Spleen (tissue), 11 donors: ENCODE data around the gene PPP1R1B. TPM values are rescaled to one million over a fixed set of nuclear protein-coding genes. Genes with fewer than 3 reads are reported as not detected.
A peak's percentile ranks its signal among the peaks of the same experiment; 100 is the strongest.

Experiments
- DNase-seq: peaks from one replicate; pipeline ENCODE4 v3.0.0-alpha.2; 2020
- H3K27ac ChIP-seq, 8 donors: fragments of 200-600 bp; sonication (generic) in 7 of 8; 1 replicate in 4 of 8; 2 replicates in 4 of 8; pipeline versions ENCODE4 v1.5.0 to v1.8.0; 2016 to 2021; ENCODE audit warnings: inconsistent platforms in 4 of 8, mild to moderate bottlenecking in 4 of 8, moderate library complexity in 1 of 8
- H3K27me3 ChIP-seq, 7 donors: fragments of 200-600 bp; sonication (generic) in 6 of 7; replicated peaks in 1 of 7; 1 replicate in 4 of 7; 2 replicates in 3 of 7; pipeline versions ENCODE4 v1.5.0 to v1.8.0; 2016 to 2021; ENCODE audit warnings: inconsistent platforms in 3 of 7, mild to moderate bottlenecking in 1 of 7
- H3K36me3 ChIP-seq, 6 donors: fragments of 200-600 bp; sonication (generic) in 5 of 6; 1 replicate in 4 of 6; 2 replicates in 2 of 6; pipeline versions ENCODE4 v1.5.0 to v1.8.0; 2016 to 2021; ENCODE audit warnings: inconsistent platforms in 2 of 6
- H3K4me1 ChIP-seq, 6 donors: fragments of 200-600 bp; sonication (generic) in 5 of 6; 1 replicate in 3 of 6; 2 replicates in 3 of 6; pipeline versions ENCODE4 v1.5.0 to v1.8.0; 2016 to 2021; ENCODE audit warnings: inconsistent platforms in 3 of 6
- H3K4me3 ChIP-seq, 8 donors: fragments of 200-600 bp; sonication (generic) in 7 of 8; 1 replicate in 4 of 8; 2 replicates in 4 of 8; pipeline versions ENCODE4 v1.5.0 to v1.8.0; 2016 to 2021; ENCODE audit warnings: inconsistent platforms in 4 of 8, mild to moderate bottlenecking in 4 of 8, moderate library complexity in 2 of 8
- H3K9me3 ChIP-seq, 8 donors: fragments of 200-600 bp; sonication (generic) in 7 of 8; 1 replicate in 4 of 8; 2 replicates in 4 of 8; pipeline versions ENCODE4 v1.5.0 to v1.8.0; 2016 to 2021; ENCODE audit warnings: inconsistent platforms in 4 of 8
- POLR2A ChIP-seq, 3 donors: fragments of 450-650 bp; IDR thresholded peaks; one replicate each; pipeline ENCODE4 v1.5.1; 2017; ENCODE audit warnings: antibody characterized with exemption in 3 of 3, mild to moderate bottlenecking in 1 of 3
- POLR2AphosphoS5 ChIP-seq, 3 donors: sonication (generic); formaldehyde crosslinking; IDR thresholded peaks; one replicate each; pipeline ENCODE4 v1.5.1; 2017; ENCODE audit warnings: antibody characterized with exemption in 3 of 3
- WGBS, 5 donors: extraction: QIAGEN DNeasy Blood & Tissue Kit in 3 of 5; methylation state at CpG; one replicate each; pipeline versions ENCODE4 v1.1.5 to v1.1.7; 2013 to 2018; 5-methylcytosine and 5-hydroxymethylcytosine counted together
- intact Hi-C: fragments of 100-400 bp; cut with DNase I; formaldehyde crosslinking; loops from one replicate; pipeline ENCODE4 v1.15.0; 2023; ENCODE audit warnings: low total_unique reads
- polyA plus RNA-seq, 3 donors: library from polyadenylated mRNA; stranded (reverse); fragments of 200-250 nt; gene quantifications; one replicate each; pipeline ENCODE4 v1.2.1, GENCODE V29; 2013
- total RNA-seq, 7 donors: library from RNA; depleted of rRNA in 3 of 7; stranded (reverse); fragments of >200 nt in 3 of 7; fragmentation: NEBNext Ultra II Directional in 4 of 7; extraction: Animal tissue kit (Norgen Biotek cat#: 25700) in 4 of 7; gene quantifications; one replicate each; pipeline versions ENCODE4 v1.1.0 to v1.2.1, GENCODE V29; 2016 to 2021
- TF ChIP-seq, protein P1 (sequence below), 11 experiments: fragments of 200-600 bp in 7 of 11; fragments of 450-650 bp in 4 of 11; sonication (generic) in 4 of 11; IDR thresholded peaks in 8 of 11; conservative IDR thresholded peaks in 3 of 11; 1 replicate in 7 of 11; 2 replicates in 4 of 11; pipeline versions ENCODE4 v1.4.0 to v1.8.0; 2016 to 2021; ENCODE audit warnings: antibody characterized with exemption in 11 of 11, inconsistent platforms in 4 of 11, mild to moderate bottlenecking in 1 of 11
- donor health status: healthy with polysubstance abuse.
- donor health status: DM: no; HTN: no; CAD: no; lungs with moderate emphysema.
- donor health status: DM: no; HTN: no; CAD: no.
- donor health status: Bipolar disorder and iron deficiency.
- donor health status: healthy.
- donor health status: DM: no; HTN: no; CAD: no.
- donor health status: DM: yes; HTN: yes; CAD: no.

PPP1R1B gene
- total and polyA plus RNA-seq, 10 donors: 0.06 to 0.26 TPM; not detected in 8

DNA sequence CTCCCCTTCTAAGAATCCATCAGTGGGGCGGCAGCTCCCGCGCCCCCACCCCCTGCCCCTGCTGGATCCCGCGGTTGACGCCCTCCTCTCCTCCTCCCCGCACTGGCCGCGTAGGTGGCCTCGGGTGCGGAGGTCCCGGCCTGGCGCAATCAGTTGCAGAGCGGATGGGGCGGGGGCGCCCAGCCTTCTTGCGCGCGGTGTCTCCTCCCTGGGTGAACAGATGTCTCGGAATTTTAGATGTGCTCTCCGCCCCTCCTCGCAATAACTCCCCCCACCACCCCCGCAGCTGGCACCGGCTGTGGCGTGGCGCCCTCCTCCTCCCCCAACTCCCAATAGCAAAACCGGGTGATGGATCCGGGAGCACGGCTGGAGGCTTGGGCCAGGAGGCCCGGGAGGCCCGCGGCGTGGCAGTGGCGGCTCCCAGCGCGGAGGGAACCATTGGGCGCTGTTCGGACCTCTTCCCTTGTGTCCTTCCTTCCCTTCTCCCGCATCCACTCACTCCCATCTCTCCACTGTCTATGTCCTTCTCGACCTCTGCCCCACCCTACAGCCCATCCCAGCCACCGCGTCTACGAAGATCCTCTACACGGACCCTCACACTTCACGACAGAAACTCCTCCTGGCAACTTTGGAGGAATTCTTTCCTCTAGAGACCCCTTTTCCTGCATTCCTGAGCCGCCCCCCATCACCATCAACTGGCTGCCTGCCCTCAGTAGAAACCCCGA, 30.0 kb upstream of the PPP1R1B start:
- no peak overlapping the region for H3K27ac ChIP-seq
- peaks cover 20 to 99% (median 85%) of the 10 kb centered on the region in 7 donors for H3K27me3 ChIP-seq
- no peaks in the 10 kb centered on the region for H3K9me3 ChIP-seq
- 4 to 9% (median 7%) methylated on average over 34 to 47 of the region's 47 CpGs for WGBS, 5 donors
- peaks cover 8 to 41% (median 28%) of the 10 kb centered on the region in 6 donors for H3K4me1 ChIP-seq
- DNase-seq: no peak
- H3K36me3 ChIP-seq: no peaks in the 10 kb centered on the region
- TF ChIP-seq POLR2A (IDR thresholded peaks at IDR 0.05) (no peak), POLR2AphosphoS5 (IDR thresholded peaks at IDR 0.05) (no peak)
- TF ChIP-seq, protein P1, sequence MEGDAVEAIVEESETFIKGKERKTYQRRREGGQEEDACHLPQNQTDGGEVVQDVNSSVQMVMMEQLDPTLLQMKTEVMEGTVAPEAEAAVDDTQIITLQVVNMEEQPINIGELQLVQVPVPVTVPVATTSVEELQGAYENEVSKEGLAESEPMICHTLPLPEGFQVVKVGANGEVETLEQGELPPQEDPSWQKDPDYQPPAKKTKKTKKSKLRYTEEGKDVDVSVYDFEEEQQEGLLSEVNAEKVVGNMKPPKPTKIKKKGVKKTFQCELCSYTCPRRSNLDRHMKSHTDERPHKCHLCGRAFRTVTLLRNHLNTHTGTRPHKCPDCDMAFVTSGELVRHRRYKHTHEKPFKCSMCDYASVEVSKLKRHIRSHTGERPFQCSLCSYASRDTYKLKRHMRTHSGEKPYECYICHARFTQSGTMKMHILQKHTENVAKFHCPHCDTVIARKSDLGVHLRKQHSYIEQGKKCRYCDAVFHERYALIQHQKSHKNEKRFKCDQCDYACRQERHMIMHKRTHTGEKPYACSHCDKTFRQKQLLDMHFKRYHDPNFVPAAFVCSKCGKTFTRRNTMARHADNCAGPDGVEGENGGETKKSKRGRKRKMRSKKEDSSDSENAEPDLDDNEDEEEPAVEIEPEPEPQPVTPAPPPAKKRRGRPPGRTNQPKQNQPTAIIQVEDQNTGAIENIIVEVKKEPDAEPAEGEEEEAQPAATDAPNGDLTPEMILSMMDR (IDR thresholded peaks at IDR 0.05 in 8 of 11, conservative IDR thresholded peaks at IDR 0.05 in 3 of 11): no peak
- intact Hi-C loops: no loop called here
- H3K4me3 ChIP-seq: no peak overlapping the region

DNA sequence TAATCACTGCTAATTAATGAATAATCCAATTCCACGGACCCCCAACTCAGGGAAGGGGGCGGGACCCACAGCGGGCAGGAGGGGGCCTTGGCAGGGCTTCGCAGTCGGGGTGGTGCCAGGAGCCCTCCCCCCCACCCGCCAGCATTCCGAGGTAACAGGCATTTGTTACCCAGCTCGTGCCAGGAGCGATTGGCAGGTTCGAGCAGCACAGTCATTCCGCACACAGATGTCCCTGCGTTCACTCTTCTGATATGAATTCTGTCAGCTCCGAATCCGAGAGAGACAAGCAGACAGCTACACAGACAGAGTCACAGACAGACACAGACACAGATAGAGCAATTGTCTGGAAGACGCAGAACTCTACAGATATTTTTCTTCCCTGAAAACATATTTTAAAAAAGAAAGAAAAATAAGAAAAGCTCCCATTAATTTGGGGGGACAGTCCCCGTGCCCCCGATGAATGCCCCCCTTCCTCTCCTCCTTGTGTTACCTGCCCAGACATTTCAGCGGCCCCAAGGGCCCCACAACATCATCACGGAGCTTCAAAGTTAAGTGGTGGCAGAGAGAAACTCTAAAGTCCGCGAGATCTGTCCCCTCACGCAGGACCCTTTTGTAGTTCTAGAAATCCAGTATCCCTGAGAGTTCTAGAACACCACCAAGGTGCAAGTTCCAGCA, 29.2 kb upstream of the PPP1R1B start:
- H3K27ac ChIP-seq: no peak overlapping the region
- H3K9me3 ChIP-seq: no peaks in the 10 kb centered on the region
- WGBS, 5 donors: 8 to 13% (median 11%) methylated on average over 16 to 22 of the region's 22 CpGs
- peaks cover 20 to 99% (median 85%) of the 10 kb centered on the region in 7 donors for H3K27me3 ChIP-seq
- no peak for TF ChIP-seq POLR2AphosphoS5 (IDR thresholded peaks at IDR 0.05)
- TF ChIP-seq POLR2A (IDR thresholded peaks at IDR 0.05): no peak
- TF ChIP-seq, protein P1 (IDR thresholded peaks at IDR 0.05 in 8 of 11, conservative IDR thresholded peaks at IDR 0.05 in 3 of 11): no peak
- H3K36me3 ChIP-seq: no peaks in the 10 kb centered on the region
- no peak for DNase-seq
- intact Hi-C loops: no loop called here
- H3K4me3 ChIP-seq: no peak overlapping the region
- peaks cover 8 to 41% (median 28%) of the 10 kb centered on the region in 6 donors for H3K4me1 ChIP-seq

DNA sequence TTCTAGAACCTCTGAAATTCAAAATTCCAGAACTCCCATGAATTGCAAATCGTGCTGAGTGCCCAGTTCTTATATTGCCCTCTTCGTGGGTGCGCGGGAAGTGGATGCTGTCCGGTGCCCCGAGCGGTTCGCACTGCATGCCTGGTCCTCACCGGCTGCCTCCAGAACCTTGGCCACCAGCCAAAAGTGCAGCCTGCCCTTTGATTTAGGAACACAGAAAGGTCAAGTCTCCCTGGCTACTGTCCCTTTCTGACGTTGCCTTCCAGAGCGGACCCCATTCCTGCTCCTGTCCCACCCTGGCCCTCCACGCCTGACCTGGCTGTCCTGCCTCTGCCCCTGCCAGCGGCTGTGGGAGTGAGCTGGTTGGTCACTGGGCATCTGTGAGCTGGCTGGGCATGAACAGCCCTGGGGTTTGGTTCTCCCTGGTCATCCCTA, 28.7 kb upstream of the PPP1R1B start:
- DNase-seq: no peak
- H3K27me3 ChIP-seq: peaks cover 20 to 99% (median 89%) of the 10 kb centered on the region in 7 donors
- no peaks in the 10 kb centered on the region for H3K9me3 ChIP-seq
- H3K4me3 ChIP-seq: no peak overlapping the region
- 9 to 14% (median 10%) methylated on average over 13 of the region's 13 CpGs for WGBS, 5 donors
- H3K36me3 ChIP-seq: no peaks in the 10 kb centered on the region
- TF ChIP-seq POLR2AphosphoS5 (IDR thresholded peaks at IDR 0.05) (no peak), POLR2A (IDR thresholded peaks at IDR 0.05) (no peak)
- TF ChIP-seq, protein P1 (IDR thresholded peaks at IDR 0.05 in 8 of 11, conservative IDR thresholded peaks at IDR 0.05 in 3 of 11): no peak
- peaks cover 8 to 41% (median 28%) of the 10 kb centered on the region in 6 donors for H3K4me1 ChIP-seq
- intact Hi-C loops: no loop called here
- H3K27ac ChIP-seq: no peak overlapping the region

DNA sequence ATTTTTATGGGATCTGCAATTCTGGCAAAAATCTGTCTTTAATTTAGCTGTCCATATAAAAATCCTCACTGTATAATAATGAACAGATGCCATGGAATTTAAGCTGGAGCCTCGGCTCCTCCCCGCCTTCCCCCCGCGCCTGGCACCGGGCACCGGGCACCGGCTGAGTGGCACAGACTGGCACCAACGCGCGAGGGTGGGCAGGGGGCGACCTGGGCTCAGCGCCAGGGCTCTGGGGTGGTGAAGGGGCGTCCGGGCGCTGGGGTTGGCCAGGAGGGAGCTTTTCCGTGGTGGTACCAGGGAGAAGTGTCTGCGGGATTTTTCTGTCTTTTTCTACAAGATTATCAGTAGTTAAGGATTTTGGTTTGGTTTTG, 28.1 kb upstream of the PPP1R1B start:
- 5 to 13% (median 7%) methylated on average over 17 of the region's 17 CpGs for WGBS, 5 donors
- no peak overlapping the region for H3K27ac ChIP-seq
- DNase-seq: no peak
- no peaks in the 10 kb centered on the region for H3K36me3 ChIP-seq
- H3K4me1 ChIP-seq: peaks cover 8 to 43% (median 29%) of the 10 kb centered on the region in 6 donors
- H3K27me3 ChIP-seq: peaks cover 20 to 99% (median 89%) of the 10 kb centered on the region in 7 donors
- no peak for TF ChIP-seq POLR2A (IDR thresholded peaks at IDR 0.05)
- no peak for TF ChIP-seq POLR2AphosphoS5 (IDR thresholded peaks at IDR 0.05)
- TF ChIP-seq, protein P1 (IDR thresholded peaks at IDR 0.05 in 8 of 11, conservative IDR thresholded peaks at IDR 0.05 in 3 of 11): no peak
- intact Hi-C loops: no loop called here
- H3K4me3 ChIP-seq: peak overlapping the region in 1 of 8 donors; percentile 43
- no peaks in the 10 kb centered on the region for H3K9me3 ChIP-seq
